HFFc6 (cell line): ENCODE measurements around the gene MRPL34. TPM values are rescaled to one million over a fixed set of nuclear protein-coding genes. Genes with fewer than 3 reads are reported as not detected.

Experiments used
- DNase-seq: peaks from one replicate; pipeline ENCODE4 v3.0.0-alpha.2; 2018
- H3K27ac Mint-ChIP-seq: 2 replicates; pipeline ENCODE4 v1.8.0; 2020; ENCODE audit warnings: mild to moderate bottlenecking, mixed read lengths
- H3K27me3 Mint-ChIP-seq: 2 replicates; pipeline ENCODE4 v1.8.0; 2021; ENCODE audit warnings: mild to moderate bottlenecking, moderate library complexity, mixed read lengths; ENCODE audit not compliant: insufficient read depth
- H3K36me3 Mint-ChIP-seq: 2 replicates; pipeline ENCODE4 v1.8.0; 2021; ENCODE audit warnings: low read depth, mixed read lengths
- H3K4me1 Mint-ChIP-seq: 2 replicates; pipeline ENCODE4 v1.8.0; 2020; ENCODE audit warnings: low read depth, mixed read lengths
- H3K4me3 Mint-ChIP-seq: 2 replicates; pipeline ENCODE4 v1.8.0; 2020; ENCODE audit warnings: mild to moderate bottlenecking, moderate library complexity, mixed read lengths
- H3K9me3 Mint-ChIP-seq: 2 replicates; pipeline ENCODE4 v1.8.0; 2020; ENCODE audit warnings: mild to moderate bottlenecking, mixed read lengths
- total RNA-seq, 6 experiments: library from RNA; stranded (reverse); fragmentation: NEBNext Ultra II Directional; extraction: Animal tissue kit (Norgen Biotek cat#: 25700); gene quantifications; 2 replicates in 1 of 6; 3 replicates in 5 of 6; pipeline ENCODE4 v1.2.3, GENCODE V29; 2021
- TF ChIP-seq, protein P1 (sequence below): fragments of 200-600 bp; sonication (generic); IDR thresholded peaks from 2 replicates; pipeline ENCODE4 v1.5.0; 2021; ENCODE audit warnings: antibody characterized with exemption, mild to moderate bottlenecking

MRPL34 gene
- total RNA-seq, 6 experiments from 2014 or later = 43.1 to 56.7 (median 50.4) TPM

- TF ChIP-seq, protein P1, sequence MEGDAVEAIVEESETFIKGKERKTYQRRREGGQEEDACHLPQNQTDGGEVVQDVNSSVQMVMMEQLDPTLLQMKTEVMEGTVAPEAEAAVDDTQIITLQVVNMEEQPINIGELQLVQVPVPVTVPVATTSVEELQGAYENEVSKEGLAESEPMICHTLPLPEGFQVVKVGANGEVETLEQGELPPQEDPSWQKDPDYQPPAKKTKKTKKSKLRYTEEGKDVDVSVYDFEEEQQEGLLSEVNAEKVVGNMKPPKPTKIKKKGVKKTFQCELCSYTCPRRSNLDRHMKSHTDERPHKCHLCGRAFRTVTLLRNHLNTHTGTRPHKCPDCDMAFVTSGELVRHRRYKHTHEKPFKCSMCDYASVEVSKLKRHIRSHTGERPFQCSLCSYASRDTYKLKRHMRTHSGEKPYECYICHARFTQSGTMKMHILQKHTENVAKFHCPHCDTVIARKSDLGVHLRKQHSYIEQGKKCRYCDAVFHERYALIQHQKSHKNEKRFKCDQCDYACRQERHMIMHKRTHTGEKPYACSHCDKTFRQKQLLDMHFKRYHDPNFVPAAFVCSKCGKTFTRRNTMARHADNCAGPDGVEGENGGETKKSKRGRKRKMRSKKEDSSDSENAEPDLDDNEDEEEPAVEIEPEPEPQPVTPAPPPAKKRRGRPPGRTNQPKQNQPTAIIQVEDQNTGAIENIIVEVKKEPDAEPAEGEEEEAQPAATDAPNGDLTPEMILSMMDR = no peak
- no peak overlapping the region for H3K4me3 Mint-ChIP-seq
- no peak overlapping the region for H3K27ac Mint-ChIP-seq
- peaks cover 6% of the 10 kb centered on the region; the same call in 1 of the 2 replicates for H3K36me3 Mint-ChIP-seq
- H3K27me3 Mint-ChIP-seq = peaks cover 5% of the 10 kb centered on the region
- DNase-seq = no peak
- no peaks in the 10 kb centered on the region for H3K9me3 Mint-ChIP-seq
- H3K4me1 Mint-ChIP-seq = peaks cover 9% of the 10 kb centered on the region
Observed at GRCh38 chr19:17325881-17326594, 20.4 kb downstream of the MRPL34 start.

GRCh38 chr19:17326595-17326966 is 20.9 kb downstream of the MRPL34 start:
- TF ChIP-seq, protein P1 = no peak
- H3K9me3 Mint-ChIP-seq = no peaks in the 10 kb centered on the region

DNA sequence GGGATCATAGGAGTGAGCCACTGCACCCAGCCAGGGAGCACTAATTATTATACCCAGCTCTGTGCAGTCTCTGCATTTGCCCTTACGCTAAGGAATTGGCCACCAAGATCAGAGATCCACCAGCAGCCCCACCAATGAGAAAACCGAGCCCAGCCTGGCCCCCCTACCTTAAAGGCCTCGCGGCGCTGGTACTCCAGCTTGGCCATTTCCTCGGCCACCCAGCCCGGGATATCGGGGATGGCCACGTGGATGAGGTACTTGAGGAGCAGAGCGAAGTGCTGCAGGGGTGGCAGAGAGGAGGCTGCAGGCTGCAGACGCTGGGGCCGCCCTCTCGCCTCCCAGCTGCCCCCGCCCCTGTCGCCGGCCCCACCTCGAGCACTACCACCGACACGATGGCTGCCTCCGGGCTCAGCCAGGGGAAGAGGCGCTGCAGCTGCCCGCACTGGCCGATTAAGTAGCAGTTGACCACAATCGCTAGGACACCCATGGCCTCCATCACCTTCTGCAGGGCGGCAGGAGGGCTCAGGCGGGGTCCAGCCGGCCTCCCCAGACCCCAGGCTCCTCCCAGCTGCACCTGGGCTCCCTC is 21.5 kb downstream of the MRPL34 start:
- H3K4me3 Mint-ChIP-seq = no peak overlapping the region
- H3K36me3 Mint-ChIP-seq = peaks cover 6% of the 10 kb centered on the region; the same call in 1 of the 2 replicates
- H3K9me3 Mint-ChIP-seq = no peaks in the 10 kb centered on the region
- peaks cover 4% of the 10 kb centered on the region for H3K27me3 Mint-ChIP-seq
- TF ChIP-seq, protein P1 = no peak
- H3K4me1 Mint-ChIP-seq = peaks cover 8% of the 10 kb centered on the region
- H3K27ac Mint-ChIP-seq = no peak overlapping the region
- DNase-seq = no peak

More at GRCh38 chr19:17326595-17326966, 20.9 kb downstream of the MRPL34 start:
- Mint-ChIP-seq H3K4me3 (no peak overlapping the region), H3K36me3 (peaks cover 6% of the 10 kb centered on the region; the same call in 1 of the 2 replicates), H3K27ac (no peak overlapping the region), H3K27me3 (peaks cover 5% of the 10 kb centered on the region), H3K4me1 (peaks cover 9% of the 10 kb centered on the region)
- no peak for DNase-seq

- 0 out of 2 replicates have a peak, but pooled peaks cover 4% of the 10 kb centered on the region for H3K9me3 Mint-ChIP-seq
- TF ChIP-seq, protein P1 = no peak
- H3K4me1 Mint-ChIP-seq = peaks cover 1% of the 10 kb centered on the region
- H3K27ac Mint-ChIP-seq = no peak overlapping the region
- no peak overlapping the region for H3K4me3 Mint-ChIP-seq
- peaks cover 6% of the 10 kb centered on the region for H3K36me3 Mint-ChIP-seq
- peaks cover 3% of the 10 kb centered on the region for H3K27me3 Mint-ChIP-seq
- DNase-seq = no peak
Observed at GRCh38 chr19:17327654-17328516, 22.2 kb downstream of the MRPL34 start.

GRCh38 chr19:17328517-17329365 is 23.1 kb downstream of the MRPL34 start:
- 0 out of 2 replicates have a peak, but pooled peaks cover 4% of the 10 kb centered on the region for H3K9me3 Mint-ChIP-seq
- no peak for DNase-seq

More at GRCh38 chr19:17328517-17329365, 23.1 kb downstream of the MRPL34 start:
- H3K4me1 Mint-ChIP-seq = peaks cover 2% of the 10 kb centered on the region
- H3K4me3 Mint-ChIP-seq = no peak overlapping the region
- no peak overlapping the region for H3K27ac Mint-ChIP-seq
- TF ChIP-seq, protein P1 = no peak
- peaks cover 3% of the 10 kb centered on the region for H3K27me3 Mint-ChIP-seq
- H3K36me3 Mint-ChIP-seq = peaks cover 10% of the 10 kb centered on the region
